Mesothelial cell of epicardium (in vitro differentiated cells): ENCODE measurements around the gene EXOC2. TPM values are rescaled to one million over a fixed set of nuclear protein-coding genes. Genes with fewer than 3 reads are reported as not detected.
A peak's percentile ranks its signal among the peaks of the same experiment; 100 is the strongest.

Source experiments
- DNase-seq, 2 experiments: peaks; one replicate each; pipeline ENCODE4 v3.0.0; 2021; ENCODE audit warnings: low spot score in 2 of 2; ENCODE audit not compliant: unreplicated experiment in 2 of 2
- H3K27ac Mint-ChIP-seq: 2 replicates; pipeline ENCODE4 v1.8.0; 2021; ENCODE audit warnings: mixed read lengths
- H3K27me3 Mint-ChIP-seq: 2 replicates; pipeline ENCODE4 v1.8.0; 2021; ENCODE audit warnings: low read depth, mixed read lengths
- H3K36me3 Mint-ChIP-seq: 2 replicates; pipeline ENCODE4 v1.8.0; 2021; ENCODE audit warnings: mixed read lengths
- H3K4me1 Mint-ChIP-seq: 2 replicates; pipeline ENCODE4 v1.8.0; 2021; ENCODE audit warnings: mixed read lengths
- H3K4me3 Mint-ChIP-seq: 2 replicates; pipeline ENCODE4 v1.8.0; 2021; ENCODE audit warnings: mild to moderate bottlenecking, moderate library complexity, mixed read lengths
- H3K9me3 Mint-ChIP-seq: 2 replicates; pipeline ENCODE4 v1.8.0; 2021; ENCODE audit warnings: mixed read lengths
- CTCF ChIP-seq: fragments of 200-600 bp; sonication (generic); IDR thresholded peaks from one replicate; pipeline ENCODE4 v1.5.0; 2021; ENCODE audit warnings: antibody characterized with exemption; ENCODE audit not compliant: unreplicated experiment
- total RNA-seq: library from RNA; stranded (reverse); gene quantifications from 3 replicates; pipeline ENCODE4 v1.2.1, GENCODE V29; 2021

The EXOC2 gene
- total RNA-seq, 1 donor from 2014 or later = 22.9 TPM

GRCh38 chr6:693723-694009, 727 bp upstream of the EXOC2 start:
- H3K9me3 Mint-ChIP-seq = no peaks in the 10 kb centered on the region
- H3K27me3 Mint-ChIP-seq = no peaks in the 10 kb centered on the region
- H3K4me3 Mint-ChIP-seq = peak overlapping the region; percentile 98
- TF ChIP-seq CTCF = no peak
- H3K4me1 Mint-ChIP-seq = peaks cover 16% of the 10 kb centered on the region
- H3K36me3 Mint-ChIP-seq = no peaks in the 10 kb centered on the region
- no peak for DNase-seq
- no peak overlapping the region for H3K27ac Mint-ChIP-seq

GRCh38 chr6:692356-692851, 535 bp downstream of the EXOC2 start:
- Mint-ChIP-seq H3K4me3 (peak overlapping the region; percentile 85), H3K9me3 (no peaks in the 10 kb centered on the region), H3K4me1 (peaks cover 16% of the 10 kb centered on the region), H3K27me3 (no peaks in the 10 kb centered on the region), H3K36me3 (no peaks in the 10 kb centered on the region), H3K27ac (peak overlapping the region; percentile 88)
- DNase-seq = peak in 1 of 2 experiments; percentile 69
- no peak for TF ChIP-seq CTCF

GRCh38 chr6:689223-689622, 3.7 kb downstream of the EXOC2 start:
- H3K4me1 Mint-ChIP-seq = peaks cover 17% of the 10 kb centered on the region
- no peaks in the 10 kb centered on the region for H3K9me3 Mint-ChIP-seq
- TF ChIP-seq CTCF = no peak
- H3K36me3 Mint-ChIP-seq = no peaks in the 10 kb centered on the region
- no peak for DNase-seq
- no peak overlapping the region for H3K27ac Mint-ChIP-seq
- no peak overlapping the region for H3K4me3 Mint-ChIP-seq
- peaks cover 3% of the 10 kb centered on the region for H3K27me3 Mint-ChIP-seq

GRCh38 chr6:686497-686896, 6.4 kb downstream of the EXOC2 start:
- Mint-ChIP-seq H3K4me1 (peaks cover 14% of the 10 kb centered on the region), H3K4me3 (no peak overlapping the region), H3K36me3 (no peaks in the 10 kb centered on the region), H3K9me3 (no peaks in the 10 kb centered on the region), H3K27me3 (peaks cover 16% of the 10 kb centered on the region), H3K27ac (no peak overlapping the region)
- DNase-seq = no peak
- no peak for TF ChIP-seq CTCF

- H3K4me1 Mint-ChIP-seq = peaks cover 24% of the 10 kb centered on the region
- peaks cover 16% of the 10 kb centered on the region for H3K27me3 Mint-ChIP-seq
- H3K27ac Mint-ChIP-seq = no peak overlapping the region
- no peak for DNase-seq
- no peaks in the 10 kb centered on the region for H3K36me3 Mint-ChIP-seq
- no peak for TF ChIP-seq CTCF
- no peaks in the 10 kb centered on the region for H3K9me3 Mint-ChIP-seq
- no peak overlapping the region for H3K4me3 Mint-ChIP-seq
Measured at GRCh38 chr6:684831-685636, 7.9 kb downstream of the EXOC2 start.
